Fibroblast of mammary gland (primary cell): Measurements from ENCODE around the gene SPN.
A peak's percentile ranks its signal among the peaks of the same experiment; 100 is the strongest.
"Not testable (repeated sequence)": the region's sequence is repeated elsewhere in the genome, so short reads cannot be mapped to it uniquely, and the experiment has no call there.

ENCODE experiments used
- DNase-seq: peaks from one replicate; pipeline ENCODE4 v3.0.0-alpha.2; 2010; ENCODE audit warnings: low read depth
- H3K4me3 ChIP-seq: 2 replicates; pipeline ENCODE4 v1.5.1; 2011; ENCODE audit warnings: low read depth, mild to moderate bottlenecking, low read length, moderate library complexity; ENCODE audit not compliant: control insufficient read depth
- CTCF ChIP-seq: conservative IDR thresholded peaks from 2 replicates; pipeline ENCODE4 v1.5.1; 2011; ENCODE audit warnings: low read depth, low read length, inconsistent platforms; ENCODE audit not compliant: control insufficient read depth, insufficient read depth

Gene SPN

DNA sequence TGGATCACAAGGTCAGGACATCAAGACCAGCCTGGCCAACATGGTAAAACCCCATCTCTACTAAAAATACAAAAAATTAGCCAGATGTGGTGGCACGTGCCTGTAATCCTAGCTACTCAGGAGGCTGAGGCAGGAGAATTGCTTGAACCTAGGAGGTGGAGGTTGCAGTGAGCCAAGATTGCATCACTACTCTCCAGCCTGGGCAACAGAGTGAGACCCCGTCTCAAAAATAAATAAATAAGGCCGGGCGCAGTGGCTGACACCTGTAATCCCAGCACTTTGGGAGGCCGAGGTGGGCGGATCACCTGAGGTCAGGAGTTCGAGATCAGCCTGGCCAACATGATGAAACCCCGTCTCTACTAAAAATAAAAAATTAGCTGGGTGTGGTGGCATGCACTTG lies 24.3 kb upstream of the SPN start:
- not testable (repeated sequence) for H3K4me3 ChIP-seq, DNase-seq

DNA sequence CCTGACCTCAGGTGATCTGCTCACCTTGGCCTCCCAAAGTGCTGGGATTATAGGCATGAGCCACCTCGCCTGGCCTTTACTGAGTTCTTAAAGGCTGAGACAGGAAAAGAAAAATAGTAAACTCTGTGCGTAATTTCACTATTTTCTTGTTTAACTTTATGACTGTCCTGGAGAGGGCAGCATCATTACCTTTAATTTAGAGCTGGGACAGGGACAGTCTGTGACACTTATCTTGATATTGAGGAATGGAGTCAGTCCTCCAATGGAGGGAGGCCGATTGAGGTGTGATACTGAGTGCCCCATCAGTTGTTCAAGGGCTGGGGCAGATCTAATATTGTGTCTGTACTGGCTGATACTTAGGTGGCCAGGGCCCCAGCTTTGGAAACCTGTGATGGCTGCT lies 21.5 kb upstream of the SPN start:
- DNase-seq: no peak
- no peak overlapping the region for H3K4me3 ChIP-seq
- TF ChIP-seq CTCF: no peak

GRCh38 chr16:29643596-29643995 lies 19.5 kb upstream of the SPN start:
- no peak overlapping the region for H3K4me3 ChIP-seq
- TF ChIP-seq CTCF: no peak
- no peak for DNase-seq

- no peak overlapping the region for H3K4me3 ChIP-seq
- no peak for TF ChIP-seq CTCF
- DNase-seq: no peak
These were observed 18.6 kb upstream of the SPN start for GRCh38 chr16:29644338-29644857.

DNA sequence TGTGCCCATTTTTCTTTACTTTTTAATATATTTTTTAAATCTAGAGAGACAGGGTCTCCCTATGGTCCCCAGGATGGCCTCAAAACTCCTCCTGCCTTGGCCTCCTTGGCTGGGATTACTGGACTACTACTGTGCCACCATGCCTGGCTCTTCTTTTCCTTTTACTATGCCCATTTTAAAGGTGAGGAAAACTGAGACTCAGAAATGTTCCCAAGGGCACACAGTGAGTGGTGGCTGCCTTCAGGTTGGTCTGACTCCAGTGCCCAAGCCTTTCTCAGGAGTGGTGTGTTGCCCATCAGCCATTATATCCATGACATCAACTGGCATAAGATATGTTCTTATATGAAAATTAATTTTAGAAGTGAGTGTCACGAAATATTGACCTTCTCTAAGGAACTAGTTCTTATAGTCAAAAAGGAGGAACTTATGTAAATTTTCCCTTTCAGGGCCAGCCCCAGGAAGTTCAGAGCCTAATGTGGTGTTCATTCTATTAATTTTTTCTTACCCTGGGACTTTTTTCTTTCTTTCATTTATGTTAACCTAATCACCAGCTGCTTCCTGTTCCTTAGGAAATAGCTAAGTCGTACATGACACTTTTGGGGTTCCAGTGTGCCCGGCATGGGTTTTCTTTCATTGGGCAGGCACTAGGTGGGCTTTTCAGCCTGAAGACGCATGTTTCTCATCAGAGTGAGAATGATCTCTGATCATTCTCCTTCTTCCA lies 17.9 kb upstream of the SPN start:
- H3K4me3 ChIP-seq: no peak overlapping the region
- no peak for TF ChIP-seq CTCF
- no peak for DNase-seq

- DNase-seq: peak; percentile 43
- no peak overlapping the region for H3K4me3 ChIP-seq
- TF ChIP-seq CTCF: no peak
These were observed 17.3 kb upstream of the SPN start for GRCh38 chr16:29645694-29646187.

DNA sequence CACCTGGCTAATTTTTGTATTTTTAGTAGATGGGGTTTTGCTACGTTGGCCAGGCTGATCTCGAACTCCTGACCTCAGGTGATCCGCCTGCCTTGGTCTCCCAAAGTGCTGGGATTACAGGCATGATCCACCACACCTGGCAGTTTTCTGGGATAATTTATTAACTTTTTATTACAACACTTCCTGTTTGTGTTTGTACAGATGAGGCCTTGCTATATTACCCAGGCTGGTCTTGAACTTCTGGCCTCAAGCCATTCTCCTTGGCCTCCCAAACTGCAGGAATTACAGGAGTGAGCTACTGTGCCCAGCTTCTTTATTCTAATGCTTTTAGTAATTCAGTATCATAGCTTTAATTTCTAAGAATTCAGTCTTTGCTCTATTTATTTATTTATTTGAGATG lies 16.1 kb upstream of the SPN start:
- no peak for DNase-seq
- H3K4me3 ChIP-seq: no peak overlapping the region
- TF ChIP-seq CTCF: no peak
